Activated CD4-positive, alpha-beta T cell treated with anti-CD3 and anti-CD28 coated beads for 48 hours (primary cell): ENCODE results near the gene SPSB1.
A peak's percentile ranks its signal among the peaks of the same experiment; 100 is the strongest.

Source experiments
- DNase-seq: peaks from one replicate; pipeline ENCODE4 v3.0.0-alpha.2; 2020

The SPSB1 gene

DNA sequence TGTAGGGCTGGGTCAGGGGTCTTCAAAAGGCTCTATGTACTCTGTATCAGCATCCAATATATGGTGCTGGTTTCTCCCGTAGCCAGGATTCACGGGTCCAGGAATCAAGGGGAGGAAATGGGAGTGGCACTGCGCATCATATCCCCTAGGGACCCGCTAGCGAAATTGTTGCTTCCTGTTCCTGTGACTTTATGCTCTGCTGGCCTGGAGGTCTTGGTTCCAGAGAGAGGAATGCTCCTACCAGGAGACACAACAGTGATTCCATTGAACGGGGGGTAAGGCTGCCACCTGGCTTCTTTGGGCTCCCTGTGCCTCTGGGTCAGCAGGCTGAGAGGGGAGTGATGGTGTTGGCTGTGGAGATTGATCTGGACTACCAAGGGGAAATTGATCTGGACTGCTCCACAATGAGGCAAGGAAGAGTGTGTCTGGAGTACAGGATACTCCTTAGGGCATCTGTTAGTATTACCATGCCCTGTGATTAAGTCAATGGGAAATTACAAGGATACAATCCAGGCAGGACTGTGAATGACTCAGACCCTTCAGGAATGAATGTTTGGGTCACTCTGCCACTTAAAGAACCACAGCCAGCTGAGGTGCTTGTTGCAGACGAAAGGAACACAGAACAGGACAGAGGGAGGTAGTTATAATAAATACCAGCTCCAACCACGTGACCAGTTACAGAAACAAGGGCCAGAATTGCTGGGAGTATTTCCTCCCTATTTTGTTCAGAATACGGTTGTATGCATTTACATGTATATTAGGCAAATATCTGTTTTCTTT, 10.2 kb downstream of the SPSB1 start:
- DNase-seq: no peak

- no peak for DNase-seq
Observed at GRCh38 chr1:9303916-9304315, 11.2 kb downstream of the SPSB1 start.

- no peak for DNase-seq
Observed at GRCh38 chr1:9305216-9305615, 12.5 kb downstream of the SPSB1 start.

DNA sequence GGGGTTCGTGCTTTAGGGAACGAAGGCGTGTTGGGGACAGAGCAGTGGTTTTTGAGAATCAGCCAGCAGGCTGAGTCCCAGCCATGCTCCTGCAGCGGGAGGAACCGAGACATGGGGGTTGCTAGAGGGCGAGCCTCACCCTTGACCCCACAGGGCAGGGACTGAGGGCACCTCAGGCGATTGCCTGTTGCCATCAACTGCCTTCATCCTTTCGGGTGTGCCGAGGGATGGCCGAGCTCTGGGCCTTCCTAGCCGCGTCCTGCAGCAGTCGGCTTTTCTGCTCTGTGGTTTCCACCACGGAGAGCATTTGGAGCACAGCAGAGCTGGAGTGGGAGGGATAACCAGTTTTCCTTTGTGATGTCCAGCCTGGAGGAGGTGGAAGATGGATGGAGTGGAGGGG, 13.3 kb downstream of the SPSB1 start:
- no peak for DNase-seq

- no peak for DNase-seq
Observed at GRCh38 chr1:9307303-9307702, 14.6 kb downstream of the SPSB1 start.

DNA sequence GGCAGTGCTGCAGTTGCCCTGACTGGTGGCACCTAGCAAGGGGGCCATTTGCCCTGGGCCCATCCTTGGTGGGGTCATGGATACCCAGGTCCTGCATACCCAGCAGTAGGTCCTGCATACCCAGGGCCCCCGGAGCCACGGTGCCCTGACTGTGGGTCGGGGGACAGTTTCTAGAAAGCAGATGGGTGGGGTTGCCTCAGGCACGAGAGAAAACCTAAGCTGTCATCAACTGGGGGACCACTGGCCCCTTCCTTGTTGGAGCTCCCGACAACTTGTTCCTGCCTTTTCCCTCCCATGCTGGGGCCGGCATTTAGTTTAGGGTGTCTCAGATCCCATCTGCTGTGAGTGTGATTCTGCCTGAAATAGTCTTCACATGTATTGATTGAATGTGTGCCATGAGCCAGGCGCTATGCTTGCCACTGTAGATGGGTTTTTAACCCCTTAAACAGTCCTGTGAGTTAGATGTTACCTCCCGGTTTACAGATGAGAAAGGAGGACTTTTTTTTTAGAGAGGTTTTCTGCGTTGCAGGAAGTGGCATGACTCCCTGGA, 15.6 kb downstream of the SPSB1 start:
- no peak for DNase-seq

GRCh38 chr1:9309080-9309479, 16.4 kb downstream of the SPSB1 start:
- DNase-seq: no peak

- DNase-seq: no peak
Observed at GRCh38 chr1:9309991-9310390, 17.3 kb downstream of the SPSB1 start.

GRCh38 chr1:9311029-9311428, 18.3 kb downstream of the SPSB1 start:
- no peak for DNase-seq

DNA sequence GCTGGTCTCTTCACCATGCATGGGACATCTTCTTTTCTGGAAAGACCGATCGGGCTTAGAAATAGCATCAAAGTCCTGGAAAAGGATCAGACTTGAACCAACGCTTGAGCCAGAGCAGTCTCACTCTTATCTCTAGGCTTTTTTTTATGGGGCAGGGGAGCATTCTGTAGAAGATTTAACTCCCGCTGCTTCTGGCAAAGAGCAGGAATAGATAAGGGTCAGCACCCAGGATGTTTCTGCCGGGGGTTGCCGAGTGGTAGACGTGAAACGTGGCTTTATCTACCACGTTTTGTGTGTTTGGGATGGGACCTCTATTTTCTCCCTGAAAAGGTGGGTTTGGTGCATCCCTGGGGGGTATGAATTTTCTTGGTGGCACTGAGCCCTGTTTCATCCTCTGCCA, 18.8 kb downstream of the SPSB1 start:
- DNase-seq: no peak

GRCh38 chr1:9312168-9312720, 19.6 kb downstream of the SPSB1 start:
- DNase-seq: no peak

DNA sequence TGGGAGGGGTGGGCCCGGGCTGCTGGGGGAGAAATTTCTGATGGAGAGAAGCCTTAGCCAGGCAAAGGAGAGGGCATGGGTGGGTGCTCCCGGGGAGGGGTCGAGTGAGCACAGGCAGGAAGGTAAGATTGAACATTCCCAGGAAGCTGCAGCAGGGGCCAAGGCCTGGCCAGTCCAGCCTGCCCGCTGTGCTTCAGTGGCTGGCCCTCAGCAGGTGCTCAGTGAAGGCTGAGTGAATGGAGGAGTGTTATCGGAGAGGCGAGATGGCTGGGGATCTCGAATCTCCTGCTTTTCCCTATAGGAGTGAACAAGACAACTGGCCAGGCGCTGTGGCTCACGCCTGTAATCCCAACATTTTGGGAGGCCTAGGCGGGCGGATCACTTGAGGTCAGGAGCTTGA, 20.9 kb downstream of the SPSB1 start:
- DNase-seq: no peak

- no peak for DNase-seq
Observed at GRCh38 chr1:9314111-9314510, 21.4 kb downstream of the SPSB1 start.

GRCh38 chr1:9314711-9315379, 22.2 kb downstream of the SPSB1 start:
- no peak for DNase-seq

- peak; percentile 78 for DNase-seq
Observed at GRCh38 chr1:9315411-9316079, 22.9 kb downstream of the SPSB1 start.

GRCh38 chr1:9316080-9316444, 23.4 kb downstream of the SPSB1 start:
- DNase-seq: peak; percentile 60

DNA sequence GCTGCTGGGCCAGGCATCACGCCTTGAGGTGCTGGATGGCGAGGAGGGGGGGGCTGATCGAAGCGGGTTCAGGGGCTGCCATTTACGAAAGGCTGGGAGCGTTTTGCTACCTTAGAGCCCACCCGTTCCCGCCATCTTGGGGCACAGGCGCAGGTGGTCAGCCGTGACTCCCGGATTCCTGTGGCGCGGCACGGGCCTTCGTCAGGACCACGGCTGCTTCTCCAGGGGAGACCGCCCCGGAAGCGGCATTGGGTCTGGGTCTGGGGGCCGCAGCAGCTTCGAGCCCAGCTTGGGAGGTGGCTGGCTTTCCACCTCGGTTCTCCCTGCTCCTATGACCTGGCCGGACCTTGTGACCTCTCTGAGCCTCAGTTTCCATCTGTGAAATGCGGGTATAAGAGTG, 23.8 kb downstream of the SPSB1 start:
- no peak for DNase-seq

GRCh38 chr1:9317072-9317471, 24.4 kb downstream of the SPSB1 start:
- DNase-seq: no peak

DNA sequence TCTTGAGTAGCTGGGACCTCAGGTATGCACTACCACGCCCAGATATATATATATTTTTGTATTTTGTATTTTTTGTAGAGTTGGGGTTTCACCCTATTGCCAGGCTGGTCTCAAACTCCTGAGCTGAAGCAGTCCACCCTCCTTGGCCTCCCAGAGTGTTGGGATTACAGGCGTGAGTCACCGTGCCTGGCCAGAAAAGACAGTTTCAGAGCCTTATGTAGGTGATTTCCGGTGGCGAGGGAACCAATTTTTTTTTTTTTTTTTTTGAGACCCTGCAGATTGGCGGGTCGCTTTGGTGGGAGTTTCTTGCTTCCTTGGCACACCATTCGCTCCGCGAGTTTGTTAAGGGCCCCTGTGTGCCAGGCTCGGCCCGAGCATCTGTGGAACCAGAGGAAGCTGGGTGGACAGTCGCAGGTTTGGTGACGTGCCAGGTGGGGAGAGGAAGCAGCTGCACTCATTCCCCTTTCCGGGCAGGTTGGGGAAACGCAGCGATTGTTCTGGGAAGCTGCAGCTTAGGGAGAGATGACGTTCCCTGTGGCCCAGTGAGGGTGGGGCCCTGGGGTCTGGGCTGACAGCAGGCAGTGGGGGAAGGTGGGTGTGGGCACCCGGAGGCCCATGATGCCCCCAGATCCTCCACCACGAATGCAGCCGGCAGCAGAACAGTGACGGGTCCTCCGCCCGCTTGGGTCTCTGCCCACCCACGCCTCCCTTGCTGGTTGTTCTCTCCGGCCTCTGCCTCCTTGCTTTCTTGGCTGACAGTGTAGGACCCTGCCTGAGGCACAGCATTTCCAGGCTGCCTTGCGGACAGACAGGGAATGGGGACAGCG, 25.1 kb downstream of the SPSB1 start:
- DNase-seq: peak; percentile 17

DNA sequence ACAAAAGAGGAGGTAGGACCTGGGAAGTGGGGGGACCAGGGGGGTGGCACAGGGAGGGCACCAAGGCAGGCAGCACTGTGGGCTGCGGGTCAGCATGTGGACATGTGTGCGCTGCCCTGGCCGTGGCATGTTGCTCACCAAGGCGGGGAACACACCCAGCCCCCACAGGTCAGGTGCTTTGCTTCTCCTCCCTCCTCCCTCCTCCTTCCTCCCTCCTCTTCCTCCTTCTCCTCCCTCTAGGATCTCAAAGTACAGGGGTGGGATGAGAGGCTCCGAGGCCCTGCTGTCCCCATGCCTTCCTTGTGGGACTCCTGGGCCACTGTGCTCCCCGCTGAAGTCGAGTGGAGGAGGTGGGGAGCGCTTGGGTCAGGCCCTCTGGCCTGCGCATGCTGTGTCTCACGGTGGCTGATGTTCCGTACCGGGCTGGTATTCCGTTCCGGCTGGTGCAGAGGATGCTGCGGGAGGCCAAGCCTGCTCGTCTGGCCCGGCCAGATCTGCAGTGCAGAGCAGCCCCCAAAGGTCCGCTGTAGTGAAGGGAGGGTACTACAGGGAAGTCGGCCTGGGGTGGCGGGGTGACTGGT, 26.6 kb downstream of the SPSB1 start:
- no peak for DNase-seq

- no peak for DNase-seq
Observed at GRCh38 chr1:9319789-9320519, 27.3 kb downstream of the SPSB1 start.
